Activated T-cell treated with anti-CD3 and anti-CD28 coated beads, Interleukin-2, amount 50 U/mL, for 48 hours (primary cell): Measurements from ENCODE around the gene TRMT10B.
"Not testable (repeated sequence)": the region's sequence is repeated elsewhere in the genome, so short reads cannot be mapped to it uniquely, and the experiment has no call there.

ENCODE experiments used
- DNase-seq, 2 experiments: peaks; one replicate each; pipeline ENCODE4 v3.0.0-alpha.2; 2020

Gene TRMT10B

GRCh38 chr9:37753489-37754190 is at the start of gene TRMT10B:
Gene TRMT10B, plus strand, starts transcription at chr9:37753805. Its CDS starts 8,127 bp downstream, at chr9:37761932.
- DNase-seq: peak; percentile 79 to 84

- no peak for DNase-seq
Measured at GRCh38 chr9:37705787-37706186, 47.8 kb upstream of the TRMT10B start.

GRCh38 chr9:37706290-37706689 is 47.3 kb upstream of the TRMT10B start:
- DNase-seq: no peak

- no peak for DNase-seq
Measured at GRCh38 chr9:37707748-37708147, 45.9 kb upstream of the TRMT10B start.

- DNase-seq: no peak
Measured at GRCh38 chr9:37710046-37710445, 43.6 kb upstream of the TRMT10B start.

GRCh38 chr9:37715260-37715659 is 38.3 kb upstream of the TRMT10B start:
- no peak for DNase-seq

- DNase-seq: no peak
Measured at GRCh38 chr9:37715991-37716505, 37.6 kb upstream of the TRMT10B start.

GRCh38 chr9:37719526-37719925 is 34.1 kb upstream of the TRMT10B start:
- no peak for DNase-seq

GRCh38 chr9:37727013-37727412 is 26.6 kb upstream of the TRMT10B start:
- DNase-seq: no peak

- DNase-seq: no peak
Measured at GRCh38 chr9:37729499-37729898, 24.1 kb upstream of the TRMT10B start.

- DNase-seq: no peak
Measured at GRCh38 chr9:37730256-37730655, 23.3 kb upstream of the TRMT10B start.

GRCh38 chr9:37730839-37731238 is 22.8 kb upstream of the TRMT10B start:
- DNase-seq: no peak

GRCh38 chr9:37732086-37732741 is 21.4 kb upstream of the TRMT10B start:
- no peak for DNase-seq

GRCh38 chr9:37732952-37733351 is 20.7 kb upstream of the TRMT10B start:
- no peak for DNase-seq

- no peak for DNase-seq
Measured at GRCh38 chr9:37739222-37739621, 14.4 kb upstream of the TRMT10B start.

- no peak for DNase-seq
Measured at GRCh38 chr9:37740128-37740527, 13.5 kb upstream of the TRMT10B start.

GRCh38 chr9:37740631-37741328 is 12.8 kb upstream of the TRMT10B start:
- DNase-seq: no peak

- no peak for DNase-seq
Measured at GRCh38 chr9:37745970-37746369, 7.6 kb upstream of the TRMT10B start.

- no peak for DNase-seq
Measured at GRCh38 chr9:37746448-37747270, 6.9 kb upstream of the TRMT10B start.

- DNase-seq: peak; percentile 66 to 71
Measured at GRCh38 chr9:37747271-37747753, 6.3 kb upstream of the TRMT10B start.

- DNase-seq: no peak
Measured at GRCh38 chr9:37749129-37749528, 4.5 kb upstream of the TRMT10B start.

GRCh38 chr9:37751186-37751585 is 2.4 kb upstream of the TRMT10B start:
- DNase-seq: no peak

- not testable (repeated sequence) for DNase-seq
Measured at GRCh38 chr9:37751704-37752103, 1.9 kb upstream of the TRMT10B start.
